Upper lobe of left lung (tissue), 6 donors: ENCODE measurements around the gene NAA15. TPM values are rescaled to one million over a fixed set of nuclear protein-coding genes. Genes with fewer than 3 reads are reported as not detected.
"Not testable (repeated sequence)": the region's sequence is repeated elsewhere in the genome, so short reads cannot be mapped to it uniquely, and the experiment has no call there.

Source experiments
- ATAC-seq, 2 donors: fragments of 200-7000 bp; cut with Tn5 transposase; one replicate each; pipeline ENCODE4 v1.9.1; 2022; ENCODE audit warnings: mild to moderate bottlenecking in 2 of 2, moderate library complexity in 2 of 2; ENCODE audit not compliant: low FRiP score in 2 of 2
- DNase-seq, 2 donors: peaks; one replicate each; pipeline ENCODE4 v3.0.0-alpha.2; 2019 to 2020
- H3K27ac ChIP-seq, 4 donors: fragments of 200-600 bp; sonication (generic); one replicate each; pipeline ENCODE4 v1.5.1; 2016 to 2019
- H3K27me3 ChIP-seq, 4 donors: fragments of 200-600 bp; sonication (generic); one replicate each; pipeline ENCODE4 v1.5.1; 2017 to 2019
- H3K36me3 ChIP-seq, 4 donors: fragments of 200-600 bp; sonication (generic); one replicate each; pipeline ENCODE4 v1.5.1; 2016 to 2019
- H3K4me1 ChIP-seq, 4 donors: fragments of 200-600 bp; sonication (generic); one replicate each; pipeline ENCODE4 v1.5.1; 2018 to 2019
- H3K4me3 ChIP-seq, 4 donors: fragments of 200-600 bp; sonication (generic); one replicate each; pipeline ENCODE4 v1.5.1; 2017 to 2019; ENCODE audit warnings: mild to moderate bottlenecking in 2 of 4, moderate library complexity in 1 of 4
- H3K9me3 ChIP-seq, 4 donors: fragments of 200-600 bp; sonication (generic); one replicate each; pipeline ENCODE4 v1.5.1; 2018 to 2019
- EP300 ChIP-seq, 4 donors: sonication (generic); formaldehyde crosslinking; IDR thresholded peaks; one replicate each; pipeline ENCODE4 v1.5.1; 2017; ENCODE audit warnings: antibody characterized with exemption in 4 of 4, control low read depth in 2 of 4
- POLR2A ChIP-seq, 4 donors: fragments of 450-650 bp; IDR thresholded peaks; one replicate each; pipeline ENCODE4 v1.5.1; 2016 to 2017; ENCODE audit warnings: antibody characterized with exemption in 4 of 4, mild to moderate bottlenecking in 2 of 4
- POLR2AphosphoS5 ChIP-seq, 2 donors: sonication (generic); formaldehyde crosslinking; IDR thresholded peaks; one replicate each; pipeline ENCODE4 v1.5.1; 2017; ENCODE audit warnings: antibody characterized with exemption in 2 of 2
- WGBS, 2 donors: methylation state at CpG; one replicate each; pipeline ENCODE4 v1.1.5; 2017 to 2018; 5-methylcytosine and 5-hydroxymethylcytosine counted together
- total RNA-seq, 6 donors: library from RNA; depleted of rRNA in 4 of 6; stranded (reverse); fragments of >200 nt in 4 of 6; gene quantifications; one replicate each; pipeline versions ENCODE4 v1.1.0 to v1.2.1, GENCODE V29; 2016 to 2021
- TF ChIP-seq, protein P1 (sequence below), 6 experiments: fragments of 450-650 bp in 4 of 6; fragments of 200-600 bp in 2 of 6; sonication (generic) in 2 of 6; IDR thresholded peaks; one replicate each; pipeline ENCODE4 v1.5.1; 2016 to 2019; ENCODE audit warnings: antibody characterized with exemption in 6 of 6
- donor health status: DM: no; HTN: no; CAD: no; lungs with moderate emphysema.
- donor health status: DM: no; HTN: yes; CAD: no; lungs with severe emphysema.

NAA15 gene
- total RNA-seq, result 10 to 100 TPM; 11.0 to 37.7 (median 31.3) TPM

DNA sequence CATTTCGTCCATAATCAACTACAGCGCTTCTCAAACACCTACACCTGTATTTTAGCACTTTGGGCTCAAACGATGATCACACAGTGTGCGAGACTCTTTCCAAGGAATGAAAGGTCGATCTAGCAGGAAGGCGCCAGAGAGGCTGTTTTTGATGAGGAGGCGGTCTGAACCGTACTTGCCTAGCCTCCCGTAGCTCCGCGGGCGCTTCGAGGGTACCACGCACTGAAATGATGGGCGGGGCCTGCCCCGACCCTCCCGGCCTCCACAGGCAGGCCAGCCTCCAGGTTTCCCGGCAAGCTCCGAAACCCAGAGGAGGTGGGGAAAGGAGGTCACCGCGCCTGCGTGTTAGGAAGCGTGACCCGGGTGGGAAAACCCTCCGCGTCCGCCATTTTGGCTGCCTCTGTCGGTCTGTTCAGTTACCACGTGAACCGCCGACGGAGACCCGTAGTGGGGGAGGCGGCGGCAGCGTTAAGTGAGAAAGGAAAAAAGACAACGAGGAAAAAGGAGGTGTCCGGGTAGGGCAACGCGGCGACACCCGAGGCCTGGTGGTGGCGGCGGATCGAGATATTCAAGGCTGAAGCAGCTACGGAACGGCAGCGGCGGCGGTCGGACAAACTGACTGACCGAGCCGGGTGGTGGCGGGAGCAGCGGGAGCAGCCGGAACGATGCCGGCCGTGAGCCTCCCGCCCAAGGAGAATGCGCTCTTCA lies at the start of gene NAA15:
NAA15 (plus strand) TSS at position 393 of the 708 bp plus-strand sequence; CDS start at position 666, 273 bp downstream.
- Histone ChIP-seq H3K9me3 (no peaks in the 10 kb centered on the region), H3K27me3 (no peaks in the 10 kb centered on the region), H3K36me3 (peaks cover 0 to 13% (median 0%) of the 10 kb centered on the region in 4 donors), H3K4me1 (peaks cover 24 to 40% (median 31%) of the 10 kb centered on the region in 4 donors), H3K27ac (peak within 1 kb of the TSS; percentile 88 to 98 (median 95)), H3K4me3 (peak within 1 kb of the TSS; percentile 75 to 99 (median 84))
- TF ChIP-seq, protein P1, sequence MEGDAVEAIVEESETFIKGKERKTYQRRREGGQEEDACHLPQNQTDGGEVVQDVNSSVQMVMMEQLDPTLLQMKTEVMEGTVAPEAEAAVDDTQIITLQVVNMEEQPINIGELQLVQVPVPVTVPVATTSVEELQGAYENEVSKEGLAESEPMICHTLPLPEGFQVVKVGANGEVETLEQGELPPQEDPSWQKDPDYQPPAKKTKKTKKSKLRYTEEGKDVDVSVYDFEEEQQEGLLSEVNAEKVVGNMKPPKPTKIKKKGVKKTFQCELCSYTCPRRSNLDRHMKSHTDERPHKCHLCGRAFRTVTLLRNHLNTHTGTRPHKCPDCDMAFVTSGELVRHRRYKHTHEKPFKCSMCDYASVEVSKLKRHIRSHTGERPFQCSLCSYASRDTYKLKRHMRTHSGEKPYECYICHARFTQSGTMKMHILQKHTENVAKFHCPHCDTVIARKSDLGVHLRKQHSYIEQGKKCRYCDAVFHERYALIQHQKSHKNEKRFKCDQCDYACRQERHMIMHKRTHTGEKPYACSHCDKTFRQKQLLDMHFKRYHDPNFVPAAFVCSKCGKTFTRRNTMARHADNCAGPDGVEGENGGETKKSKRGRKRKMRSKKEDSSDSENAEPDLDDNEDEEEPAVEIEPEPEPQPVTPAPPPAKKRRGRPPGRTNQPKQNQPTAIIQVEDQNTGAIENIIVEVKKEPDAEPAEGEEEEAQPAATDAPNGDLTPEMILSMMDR (IDR thresholded peaks at IDR 0.05), result peak in 2 of 6 experiments; percentile 27 to 38
- TF ChIP-seq POLR2AphosphoS5 (IDR thresholded peaks at IDR 0.05), result peak; percentile 88 to 93
- no peak for TF ChIP-seq EP300 (IDR thresholded peaks at IDR 0.05)
- peak in 3 of 4 donors; percentile 59 to 90 (median 83) for TF ChIP-seq POLR2A (IDR thresholded peaks at IDR 0.05)
- ATAC-seq (peak; percentile 98 to 99), DNase-seq (peak; percentile 97 to 99)
- WGBS, 2 donors, result 0 to 1% methylated on average over 47 to 59 of the region's 61 CpGs

DNA sequence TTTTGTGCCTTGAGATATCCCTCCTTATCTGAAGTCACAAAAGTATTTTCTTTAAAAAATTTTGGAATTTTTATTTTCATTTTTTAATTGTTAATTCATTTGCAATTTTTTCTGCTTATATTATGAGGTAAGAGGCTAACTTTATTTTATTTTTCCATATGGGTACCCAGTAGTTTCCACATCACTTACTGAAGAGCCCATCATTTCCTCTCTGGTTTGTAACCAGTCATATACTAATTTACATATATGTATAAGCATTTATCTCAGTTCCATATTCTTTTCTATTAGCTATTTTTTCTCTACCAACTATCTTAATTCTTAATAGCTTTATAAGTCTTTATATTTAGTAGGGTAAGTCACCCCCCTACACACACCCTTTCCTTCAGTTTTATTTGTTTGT lies 48.3 kb upstream of the NAA15 start:
- Histone ChIP-seq H3K9me3 (no peaks in the 10 kb centered on the region), H3K27me3 (no peaks in the 10 kb centered on the region), H3K4me3 (no peak overlapping the region), H3K4me1 (no peaks in the 10 kb centered on the region), H3K27ac (no peak overlapping the region), H3K36me3 (no peaks in the 10 kb centered on the region)
- ATAC-seq (no peak), DNase-seq (no peak)
- TF ChIP-seq EP300 (IDR thresholded peaks at IDR 0.05) (no peak), POLR2A (IDR thresholded peaks at IDR 0.05) (no peak), POLR2AphosphoS5 (IDR thresholded peaks at IDR 0.05) (no peak)
- TF ChIP-seq, protein P1 (IDR thresholded peaks at IDR 0.05), result no peak

DNA sequence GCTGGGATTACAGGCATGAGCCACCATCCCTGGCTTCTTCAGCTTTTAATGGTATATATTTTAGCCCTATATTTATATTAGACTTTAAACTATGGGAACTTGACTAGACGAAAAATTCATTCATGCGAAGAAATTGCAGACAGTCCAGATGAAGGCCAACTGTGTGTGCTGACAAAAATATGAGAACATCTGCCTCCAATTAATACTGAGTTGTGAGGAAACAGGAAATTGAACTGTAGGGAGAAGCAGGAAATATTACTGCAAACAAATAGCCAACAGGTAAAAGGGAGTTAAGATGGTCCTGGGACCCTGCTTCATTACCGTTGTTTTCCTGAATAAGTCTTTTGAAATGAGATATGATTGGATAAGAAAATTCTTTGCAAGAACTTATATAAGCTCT lies 47.6 kb upstream of the NAA15 start:
- ATAC-seq, result no peak

DNA sequence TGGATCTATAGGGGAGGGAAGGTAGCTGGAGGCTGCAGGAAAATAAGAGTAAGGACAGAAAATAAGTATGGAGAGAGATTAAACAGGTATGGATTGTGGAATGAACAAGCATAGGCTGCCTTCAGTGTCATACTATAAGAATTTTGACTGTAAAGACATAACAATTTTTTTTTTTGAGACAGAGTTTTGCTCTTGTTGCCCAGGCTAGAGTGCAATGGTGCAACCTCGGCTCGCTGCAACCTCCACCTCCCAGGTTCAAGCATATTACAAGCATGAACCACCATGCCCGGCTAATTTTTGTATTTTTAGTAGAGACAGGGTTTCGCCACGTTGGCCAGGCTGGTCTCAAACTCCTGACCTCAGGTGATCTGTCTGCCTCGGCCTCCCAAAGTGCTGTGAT lies 45.7 kb upstream of the NAA15 start:
- not testable (repeated sequence) for ATAC-seq, H3K27ac ChIP-seq, H3K36me3 ChIP-seq, H3K27me3 ChIP-seq, H3K4me1 ChIP-seq, DNase-seq, H3K9me3 ChIP-seq, H3K4me3 ChIP-seq
- WGBS, 2 donors, result 95% methylated on average over 6 of the region's 6 CpGs

More for the DNA sequence above, 47.6 kb upstream of the NAA15 start:
- H3K4me3 ChIP-seq, result no peak overlapping the region
- H3K9me3 ChIP-seq, result no peaks in the 10 kb centered on the region
- H3K27ac ChIP-seq, result no peak overlapping the region
- no peaks in the 10 kb centered on the region for H3K36me3 ChIP-seq
- H3K4me1 ChIP-seq, result no peaks in the 10 kb centered on the region
- H3K27me3 ChIP-seq, result no peaks in the 10 kb centered on the region
- 79 to 85% methylated on average over 3 of the region's 3 CpGs for WGBS, 2 donors
- no peak for DNase-seq
- no peak for TF ChIP-seq POLR2A (IDR thresholded peaks at IDR 0.05)

DNA sequence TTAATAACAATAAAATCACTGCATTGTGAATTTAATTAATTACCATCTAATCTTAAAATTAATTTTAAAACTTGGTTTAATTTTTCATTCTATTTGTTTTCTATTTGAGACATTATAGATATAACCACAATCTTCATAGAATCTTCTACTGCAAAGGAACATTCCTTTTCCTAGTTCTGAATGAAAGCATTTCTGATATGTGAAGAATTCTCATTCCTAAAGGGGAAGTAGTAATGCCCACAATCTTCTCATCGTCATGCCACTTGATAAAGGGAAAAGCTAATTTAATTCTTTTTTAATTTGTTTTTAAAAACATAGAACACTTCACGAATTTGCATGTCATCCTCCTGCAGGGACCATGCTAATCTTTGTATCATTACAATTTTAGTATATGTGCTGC lies 45.0 kb upstream of the NAA15 start:
- Histone ChIP-seq H3K27ac (no peak overlapping the region), H3K27me3 (no peaks in the 10 kb centered on the region), H3K36me3 (no peaks in the 10 kb centered on the region), H3K9me3 (no peaks in the 10 kb centered on the region), H3K4me1 (no peaks in the 10 kb centered on the region), H3K4me3 (no peak overlapping the region)
- DNase-seq, result no peak
- ATAC-seq, result no peak
- TF ChIP-seq POLR2AphosphoS5 (IDR thresholded peaks at IDR 0.05) (no peak), EP300 (IDR thresholded peaks at IDR 0.05) (no peak), POLR2A (IDR thresholded peaks at IDR 0.05) (no peak)
- TF ChIP-seq, protein P1 (IDR thresholded peaks at IDR 0.05), result no peak
- 57 to 62% methylated on average over 2 of the region's 2 CpGs for WGBS, 2 donors

DNA sequence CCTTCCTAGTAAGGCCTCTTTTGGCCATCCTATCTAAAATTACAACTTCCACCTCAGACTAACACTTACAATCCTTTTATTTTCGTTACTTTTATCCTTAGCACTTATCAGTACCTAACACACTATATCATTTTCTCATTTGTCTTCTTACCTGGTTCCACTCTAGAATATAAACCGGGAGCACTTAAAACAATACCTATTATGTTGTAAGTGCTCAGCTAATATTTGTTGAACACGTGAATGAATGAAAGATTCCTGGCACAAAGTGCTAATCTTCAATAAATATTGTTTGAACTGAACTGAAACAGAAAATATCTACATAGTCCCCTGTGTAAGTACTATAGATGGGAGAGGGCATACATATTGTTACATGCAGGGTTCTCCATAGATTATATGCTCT lies 35.7 kb upstream of the NAA15 start:
- no peak for ATAC-seq
- 48 to 55% methylated on average over 3 of the region's 3 CpGs for WGBS, 2 donors

More for the DNA sequence above, 35.7 kb upstream of the NAA15 start:
- TF ChIP-seq, protein P1 (IDR thresholded peaks at IDR 0.05), result no peak
- TF ChIP-seq POLR2AphosphoS5 (IDR thresholded peaks at IDR 0.05) (no peak), EP300 (IDR thresholded peaks at IDR 0.05) (no peak), POLR2A (IDR thresholded peaks at IDR 0.05) (no peak)
- no peak for DNase-seq
- H3K27me3 ChIP-seq, result no peaks in the 10 kb centered on the region
- H3K36me3 ChIP-seq, result no peaks in the 10 kb centered on the region
- H3K4me1 ChIP-seq, result peaks cover 0 to 7% (median 6%) of the 10 kb centered on the region in 4 donors
- H3K4me3 ChIP-seq, result no peak overlapping the region
- no peak overlapping the region for H3K27ac ChIP-seq
- no peaks in the 10 kb centered on the region for H3K9me3 ChIP-seq
